ENCODE data around the gene ATOH1.

- no peak for TF ChIP-seq CTCF (IDR thresholded peaks at IDR 0.05)
- no peak for TF ChIP-seq POLR2A (IDR thresholded peaks at IDR 0.05)
These were observed 7.4 kb downstream of the ATOH1 start for GRCh38 chr4:93835929-93836328.
